ENCODE measurements around the gene EZH2.

DNA sequence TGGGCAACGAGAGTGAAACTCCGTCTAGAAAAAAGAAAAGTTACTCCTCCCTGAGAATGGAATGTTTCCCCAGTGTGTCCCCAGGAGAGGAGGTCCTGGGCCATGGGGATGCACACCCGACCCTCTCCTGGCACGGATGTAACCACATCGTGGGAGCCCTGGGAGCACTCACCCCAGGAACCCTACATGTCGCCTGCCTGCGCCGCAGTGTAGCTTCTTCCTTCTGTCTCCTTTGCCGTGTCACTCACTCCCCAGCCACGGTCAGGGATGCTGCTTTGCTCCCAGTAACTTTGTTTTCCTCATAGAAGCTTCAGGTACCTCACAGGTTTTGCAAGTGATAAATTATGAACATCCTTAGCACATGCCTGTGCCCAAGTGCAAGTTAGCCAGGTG, 82.0 kb downstream of the EZH2 start:
- TF ChIP-seq, protein P1, sequence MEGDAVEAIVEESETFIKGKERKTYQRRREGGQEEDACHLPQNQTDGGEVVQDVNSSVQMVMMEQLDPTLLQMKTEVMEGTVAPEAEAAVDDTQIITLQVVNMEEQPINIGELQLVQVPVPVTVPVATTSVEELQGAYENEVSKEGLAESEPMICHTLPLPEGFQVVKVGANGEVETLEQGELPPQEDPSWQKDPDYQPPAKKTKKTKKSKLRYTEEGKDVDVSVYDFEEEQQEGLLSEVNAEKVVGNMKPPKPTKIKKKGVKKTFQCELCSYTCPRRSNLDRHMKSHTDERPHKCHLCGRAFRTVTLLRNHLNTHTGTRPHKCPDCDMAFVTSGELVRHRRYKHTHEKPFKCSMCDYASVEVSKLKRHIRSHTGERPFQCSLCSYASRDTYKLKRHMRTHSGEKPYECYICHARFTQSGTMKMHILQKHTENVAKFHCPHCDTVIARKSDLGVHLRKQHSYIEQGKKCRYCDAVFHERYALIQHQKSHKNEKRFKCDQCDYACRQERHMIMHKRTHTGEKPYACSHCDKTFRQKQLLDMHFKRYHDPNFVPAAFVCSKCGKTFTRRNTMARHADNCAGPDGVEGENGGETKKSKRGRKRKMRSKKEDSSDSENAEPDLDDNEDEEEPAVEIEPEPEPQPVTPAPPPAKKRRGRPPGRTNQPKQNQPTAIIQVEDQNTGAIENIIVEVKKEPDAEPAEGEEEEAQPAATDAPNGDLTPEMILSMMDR (IDR thresholded peaks at IDR 0.05; ENCODE audit: insufficient read depth, low read depth, low read length), result no peak
- TF ChIP-seq EZH2 (IDR thresholded peaks at IDR 0.05; ENCODE audit: insufficient read depth, low read length), result no peak

Data from astrocyte (in vitro differentiated cells and primary cell).